ENCODE data around the gene GRIA4. TPM values are rescaled to one million over a fixed set of nuclear protein-coding genes. Genes with fewer than 3 reads are reported as not detected.

Gene GRIA4
- polyA plus RNA-seq, 1 of the 3 experiments (the other 2 are of a cell fraction), result 0.02 TPM

DNA sequence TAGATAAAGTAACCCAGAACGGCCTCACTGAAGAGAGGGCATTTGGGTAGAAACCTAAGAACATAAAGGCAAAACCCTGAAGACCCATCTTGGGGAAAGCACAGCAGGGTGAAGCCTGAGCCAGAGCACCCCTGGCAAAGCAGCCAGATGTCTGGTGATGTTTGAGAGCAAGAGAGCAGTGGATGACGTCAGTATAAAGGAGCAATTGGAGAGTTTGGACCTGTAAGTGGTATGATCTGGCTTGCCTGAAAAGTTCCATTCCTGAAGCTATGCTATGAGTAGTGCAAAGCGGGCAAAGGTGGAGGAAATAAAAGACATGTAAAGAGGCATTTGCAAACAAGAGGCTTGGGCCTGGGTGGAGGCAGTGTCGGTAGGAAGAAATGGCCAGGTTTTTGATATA is 244.4 kb downstream of the GRIA4 start:
- no peaks in the 10 kb centered on the region for H4K20me1 ChIP-seq (ENCODE audit: insufficient read depth)
- no peak overlapping the region for H3K4me3 ChIP-seq (ENCODE audit: low read depth in 2 of 2, low read length in 1 of 2)
- WGBS (ENCODE audit: low lambda C conversion rate), result 59% methylated on average over 4 of the region's 4 CpGs
- no peak overlapping the region for H3K4me2 ChIP-seq
- no peak for DNase-seq
- H3F3A ChIP-seq (replicated peaks; ENCODE audit: insufficient read depth), result no peaks in the 10 kb centered on the region
- H3K9me3 ChIP-seq, result no peaks in the 10 kb centered on the region
- no peak overlapping the region for H2AFZ ChIP-seq (ENCODE audit: low read depth)
- no peaks in the 10 kb centered on the region for H3K4me1 ChIP-seq (ENCODE audit: control insufficient read depth in 1 of 2, insufficient read depth in 2 of 2, low read depth in 1 of 2, low read length in 1 of 2)
- H3K9ac ChIP-seq, result no peak overlapping the region
- H3K36me3 ChIP-seq (replicated peaks in 1 of 2; ENCODE audit: control insufficient read depth in 1 of 2, insufficient read depth in 2 of 2, low read length in 1 of 2), result no peaks in the 10 kb centered on the region
- TF ChIP-seq NRF1 (IDR thresholded peaks at IDR 0.05; ENCODE audit: low read depth, low read length) (no peak), ELF1 (IDR thresholded peaks at IDR 0.05) (no peak), FOXM1 (IDR thresholded peaks at IDR 0.05; ENCODE audit: low read depth) (no peak), GABPA (IDR thresholded peaks at IDR 0.05; ENCODE audit: low read depth) (no peak)
- TF ChIP-seq, protein P1, sequence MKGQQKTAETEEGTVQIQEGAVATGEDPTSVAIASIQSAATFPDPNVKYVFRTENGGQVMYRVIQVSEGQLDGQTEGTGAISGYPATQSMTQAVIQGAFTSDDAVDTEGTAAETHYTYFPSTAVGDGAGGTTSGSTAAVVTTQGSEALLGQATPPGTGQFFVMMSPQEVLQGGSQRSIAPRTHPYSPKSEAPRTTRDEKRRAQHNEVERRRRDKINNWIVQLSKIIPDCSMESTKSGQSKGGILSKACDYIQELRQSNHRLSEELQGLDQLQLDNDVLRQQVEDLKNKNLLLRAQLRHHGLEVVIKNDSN (IDR thresholded peaks at IDR 0.05; ENCODE audit: borderline replicate concordance, low read depth), result no peak
- TF ChIP-seq, protein P2, sequence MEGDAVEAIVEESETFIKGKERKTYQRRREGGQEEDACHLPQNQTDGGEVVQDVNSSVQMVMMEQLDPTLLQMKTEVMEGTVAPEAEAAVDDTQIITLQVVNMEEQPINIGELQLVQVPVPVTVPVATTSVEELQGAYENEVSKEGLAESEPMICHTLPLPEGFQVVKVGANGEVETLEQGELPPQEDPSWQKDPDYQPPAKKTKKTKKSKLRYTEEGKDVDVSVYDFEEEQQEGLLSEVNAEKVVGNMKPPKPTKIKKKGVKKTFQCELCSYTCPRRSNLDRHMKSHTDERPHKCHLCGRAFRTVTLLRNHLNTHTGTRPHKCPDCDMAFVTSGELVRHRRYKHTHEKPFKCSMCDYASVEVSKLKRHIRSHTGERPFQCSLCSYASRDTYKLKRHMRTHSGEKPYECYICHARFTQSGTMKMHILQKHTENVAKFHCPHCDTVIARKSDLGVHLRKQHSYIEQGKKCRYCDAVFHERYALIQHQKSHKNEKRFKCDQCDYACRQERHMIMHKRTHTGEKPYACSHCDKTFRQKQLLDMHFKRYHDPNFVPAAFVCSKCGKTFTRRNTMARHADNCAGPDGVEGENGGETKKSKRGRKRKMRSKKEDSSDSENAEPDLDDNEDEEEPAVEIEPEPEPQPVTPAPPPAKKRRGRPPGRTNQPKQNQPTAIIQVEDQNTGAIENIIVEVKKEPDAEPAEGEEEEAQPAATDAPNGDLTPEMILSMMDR (IDR thresholded peaks at IDR 0.05), result no peak
- ChIA-PET POLR2A (no interaction called here), CTCF (interaction anchor here (2.5 kb wide), 1 partner anchor 9 kb away, joined by 16 read pairs; no protein-coding TSS in a partner anchor)
- no peak overlapping the region for H3K27ac ChIP-seq (ENCODE audit: low read depth in 2 of 2, low read length in 1 of 2)
- H3K27me3 ChIP-seq (ENCODE audit: insufficient read depth), result no peaks in the 10 kb centered on the region
- H3K9me2 ChIP-seq, result no peaks in the 10 kb centered on the region
- H3K79me2 ChIP-seq (ENCODE audit: insufficient read depth), result no peaks in the 10 kb centered on the region

DNA sequence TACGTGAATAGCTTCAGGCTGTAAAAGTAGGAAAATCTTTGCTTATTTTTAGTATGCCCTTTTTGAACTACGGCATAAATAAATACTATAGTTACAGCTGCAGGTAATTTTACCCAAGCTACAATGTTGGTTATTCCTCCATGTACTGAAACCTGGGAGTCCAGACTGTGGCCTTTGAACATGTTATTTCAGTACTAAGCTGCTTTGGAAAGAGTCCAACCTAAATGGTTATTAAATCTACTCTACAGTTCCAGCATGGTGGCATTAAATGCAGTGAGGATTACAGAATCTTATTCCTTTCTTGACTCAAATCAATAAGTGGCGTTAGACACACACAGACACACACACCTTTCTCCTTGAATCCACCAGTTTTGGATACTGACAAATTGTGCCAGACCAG is 247.1 kb downstream of the GRIA4 start:
- WGBS (ENCODE audit: low lambda C conversion rate), result 41% methylated on average over 3 of the region's 3 CpGs
- DNase-seq, result no peak
- no peak overlapping the region for H3K9ac ChIP-seq
- H2AFZ ChIP-seq (ENCODE audit: low read depth), result no peak overlapping the region
- H3K9me3 ChIP-seq, result no peaks in the 10 kb centered on the region
- no peak overlapping the region for H3K27ac ChIP-seq (ENCODE audit: low read depth in 2 of 2, low read length in 1 of 2)
- H3K36me3 ChIP-seq (replicated peaks in 1 of 2; ENCODE audit: control insufficient read depth in 1 of 2, insufficient read depth in 2 of 2, low read length in 1 of 2), result no peaks in the 10 kb centered on the region
- TF ChIP-seq GABPA (IDR thresholded peaks at IDR 0.05; ENCODE audit: low read depth) (no peak), NFIC (IDR thresholded peaks at IDR 0.05; ENCODE audit: borderline replicate concordance) (no peak), SMC3 (IDR thresholded peaks at IDR 0.05; ENCODE audit: low read depth, low read length) (no peak), TCF12 (IDR thresholded peaks at IDR 0.05) (no peak), NRF1 (IDR thresholded peaks at IDR 0.05; ENCODE audit: low read depth, low read length) (no peak), ELF1 (IDR thresholded peaks at IDR 0.05) (no peak), TEAD4 (IDR thresholded peaks at IDR 0.05; ENCODE audit: borderline replicate concordance, insufficient read depth) (no peak), RXRA (IDR thresholded peaks at IDR 0.05; ENCODE audit: borderline replicate concordance, low read depth) (no peak), RCOR1 (IDR thresholded peaks at IDR 0.05; ENCODE audit: low read length) (no peak), FOXM1 (IDR thresholded peaks at IDR 0.05; ENCODE audit: low read depth) (no peak), GATA2 (CRISPR knock-in tag; IDR thresholded peaks at IDR 0.05) (no peak), RAD21 (IDR thresholded peaks at IDR 0.05; ENCODE audit: low read length) (no peak), POLR2AphosphoS5 (IDR thresholded peaks at IDR 0.05; ENCODE audit: low read depth, low read length) (no peak), CHD2 (IDR thresholded peaks at IDR 0.05; ENCODE audit: low read length, partially characterized antibody) (no peak), MEF2A (IDR thresholded peaks at IDR 0.05; ENCODE audit: borderline replicate concordance, low read depth) (no peak), RFX5 (IDR thresholded peaks at IDR 0.05; ENCODE audit: low read length) (no peak)
- TF ChIP-seq, protein P3, sequence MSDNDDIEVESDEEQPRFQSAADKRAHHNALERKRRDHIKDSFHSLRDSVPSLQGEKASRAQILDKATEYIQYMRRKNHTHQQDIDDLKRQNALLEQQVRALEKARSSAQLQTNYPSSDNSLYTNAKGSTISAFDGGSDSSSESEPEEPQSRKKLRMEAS (IDR thresholded peaks at IDR 0.05; ENCODE audit: low read depth), result no peak
- TF ChIP-seq, protein P4, sequence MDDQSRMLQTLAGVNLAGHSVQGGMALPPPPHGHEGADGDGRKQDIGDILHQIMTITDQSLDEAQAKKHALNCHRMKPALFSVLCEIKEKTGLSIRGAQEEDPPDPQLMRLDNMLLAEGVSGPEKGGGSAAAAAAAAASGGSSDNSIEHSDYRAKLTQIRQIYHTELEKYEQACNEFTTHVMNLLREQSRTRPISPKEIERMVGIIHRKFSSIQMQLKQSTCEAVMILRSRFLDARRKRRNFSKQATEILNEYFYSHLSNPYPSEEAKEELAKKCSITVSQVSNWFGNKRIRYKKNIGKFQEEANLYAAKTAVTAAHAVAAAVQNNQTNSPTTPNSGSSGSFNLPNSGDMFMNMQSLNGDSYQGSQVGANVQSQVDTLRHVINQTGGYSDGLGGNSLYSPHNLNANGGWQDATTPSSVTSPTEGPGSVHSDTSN (IDR thresholded peaks at IDR 0.05), result no peak
- TF ChIP-seq, protein P1 (IDR thresholded peaks at IDR 0.05; ENCODE audit: borderline replicate concordance, low read depth), result no peak
- CTCF ChIA-PET, result interaction anchor here (0.6 to 1.2 kb wide), 2 partner anchors 628 to 1248 kb away, joined by 3 read pairs; no protein-coding TSS in a partner anchor
- no peaks in the 10 kb centered on the region for H3K27me3 ChIP-seq (ENCODE audit: insufficient read depth)
- H3K79me2 ChIP-seq (ENCODE audit: insufficient read depth), result no peaks in the 10 kb centered on the region
- no peaks in the 10 kb centered on the region for H3K9me2 ChIP-seq
- no peaks in the 10 kb centered on the region for H3F3A ChIP-seq (replicated peaks; ENCODE audit: insufficient read depth)
- H3K4me2 ChIP-seq, result no peak overlapping the region
- H3K4me3 ChIP-seq (ENCODE audit: low read depth in 2 of 2, low read length in 1 of 2), result no peak overlapping the region
- H3K4me1 ChIP-seq (ENCODE audit: control insufficient read depth in 1 of 2, insufficient read depth in 2 of 2, low read depth in 1 of 2, low read length in 1 of 2), result no peaks in the 10 kb centered on the region
- H4K20me1 ChIP-seq (ENCODE audit: insufficient read depth), result no peaks in the 10 kb centered on the region
- POLR2A ChIA-PET, result no interaction called here

All from SK-N-SH (cell line).